ENCODE data around the gene UGT1A1.

- TF ChIP-seq POLR2A (IDR thresholded peaks at IDR 0.05) (no peak), EP300 (IDR thresholded peaks at IDR 0.05) (no peak), CTCF (IDR thresholded peaks at IDR 0.05) (no peak)
Observed at GRCh38 chr2:233779722-233780121, 19.7 kb downstream of the UGT1A1 start.

All from gastroesophageal sphincter (tissue), 3 donors.